Measurements from ENCODE around the gene UNC50. TPM values are rescaled to one million over a fixed set of nuclear protein-coding genes. Genes with fewer than 3 reads are reported as not detected.

UNC50 gene
- total and polyA plus RNA-seq, 2 donors (not counting 1 experiment from before 2014, with no cell fraction given) = 64.1 to 71.4 TPM

DNA sequence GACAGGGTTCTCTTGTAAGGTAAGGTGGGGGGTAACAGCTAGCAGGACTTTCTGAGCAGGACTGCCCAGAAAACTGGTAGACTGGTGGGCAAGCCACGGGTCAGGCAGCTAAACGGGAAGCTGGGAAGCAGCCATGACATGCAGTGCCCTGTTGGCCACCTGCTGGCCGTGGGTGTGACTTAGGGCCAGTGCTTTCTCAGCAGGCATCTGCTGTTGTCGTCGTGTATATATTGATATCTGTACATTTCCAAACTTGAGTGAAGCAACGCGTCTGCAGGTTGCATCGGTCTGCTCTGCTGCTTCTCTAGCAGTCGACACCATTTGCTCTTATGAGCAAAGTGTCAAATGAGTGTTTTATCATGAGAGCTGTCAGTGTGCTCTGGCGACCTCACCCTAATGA is 31.1 kb upstream of the UNC50 start:
- H4K20me1 ChIP-seq (ENCODE audit: control insufficient read depth, extremely low read depth, insufficient read depth, low read length) = no peaks in the 10 kb centered on the region
- no peaks in the 10 kb centered on the region for H3K36me3 ChIP-seq (ENCODE audit: control insufficient read depth, insufficient read depth, low read length)
- no peaks in the 10 kb centered on the region for H3K9me3 ChIP-seq (ENCODE audit: control insufficient read depth, insufficient read depth, low read depth, low read length)
- no peaks in the 10 kb centered on the region for H3K4me1 ChIP-seq (ENCODE audit: control insufficient read depth, extremely low read depth, insufficient read depth, low read length)
- no peak overlapping the region for H3K4me3 ChIP-seq (replicated peaks in 1 of 4; ENCODE audit: control extremely low read depth in 1 of 4, insufficient read depth in 1 of 4, low read depth in 3 of 4, low read length in 4 of 4)
- DNase-seq (ENCODE audit: low read depth in 2 of 2) = no peak
- TF ChIP-seq, protein P1, sequence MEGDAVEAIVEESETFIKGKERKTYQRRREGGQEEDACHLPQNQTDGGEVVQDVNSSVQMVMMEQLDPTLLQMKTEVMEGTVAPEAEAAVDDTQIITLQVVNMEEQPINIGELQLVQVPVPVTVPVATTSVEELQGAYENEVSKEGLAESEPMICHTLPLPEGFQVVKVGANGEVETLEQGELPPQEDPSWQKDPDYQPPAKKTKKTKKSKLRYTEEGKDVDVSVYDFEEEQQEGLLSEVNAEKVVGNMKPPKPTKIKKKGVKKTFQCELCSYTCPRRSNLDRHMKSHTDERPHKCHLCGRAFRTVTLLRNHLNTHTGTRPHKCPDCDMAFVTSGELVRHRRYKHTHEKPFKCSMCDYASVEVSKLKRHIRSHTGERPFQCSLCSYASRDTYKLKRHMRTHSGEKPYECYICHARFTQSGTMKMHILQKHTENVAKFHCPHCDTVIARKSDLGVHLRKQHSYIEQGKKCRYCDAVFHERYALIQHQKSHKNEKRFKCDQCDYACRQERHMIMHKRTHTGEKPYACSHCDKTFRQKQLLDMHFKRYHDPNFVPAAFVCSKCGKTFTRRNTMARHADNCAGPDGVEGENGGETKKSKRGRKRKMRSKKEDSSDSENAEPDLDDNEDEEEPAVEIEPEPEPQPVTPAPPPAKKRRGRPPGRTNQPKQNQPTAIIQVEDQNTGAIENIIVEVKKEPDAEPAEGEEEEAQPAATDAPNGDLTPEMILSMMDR (conservative IDR thresholded peaks at IDR 0.05 in 1 of 2, IDR thresholded peaks at IDR 0.05 in 1 of 2; ENCODE audit: low read depth in 1 of 2, low read length in 2 of 2) = peak in 1 of 2 donors; percentile 20
- TF ChIP-seq EZH2 (IDR thresholded peaks at IDR 0.05; ENCODE audit: low read length, missing control alignments) = no peak
- no peak overlapping the region for H2AFZ ChIP-seq (ENCODE audit: low read length)
- no peak overlapping the region for H3K27ac ChIP-seq (ENCODE audit: insufficient read depth, low read length)
- H3K79me2 ChIP-seq (ENCODE audit: control insufficient read depth, insufficient read depth, low read length) = no peaks in the 10 kb centered on the region
- H3K27me3 ChIP-seq (ENCODE audit: control insufficient read depth, insufficient read depth, low read length) = no peaks in the 10 kb centered on the region
- H3K9ac ChIP-seq (ENCODE audit: insufficient read depth, low read length) = no peak overlapping the region
- no peak overlapping the region for H3K4me2 ChIP-seq (ENCODE audit: extremely low read depth, insufficient read depth, low read length)

DNA sequence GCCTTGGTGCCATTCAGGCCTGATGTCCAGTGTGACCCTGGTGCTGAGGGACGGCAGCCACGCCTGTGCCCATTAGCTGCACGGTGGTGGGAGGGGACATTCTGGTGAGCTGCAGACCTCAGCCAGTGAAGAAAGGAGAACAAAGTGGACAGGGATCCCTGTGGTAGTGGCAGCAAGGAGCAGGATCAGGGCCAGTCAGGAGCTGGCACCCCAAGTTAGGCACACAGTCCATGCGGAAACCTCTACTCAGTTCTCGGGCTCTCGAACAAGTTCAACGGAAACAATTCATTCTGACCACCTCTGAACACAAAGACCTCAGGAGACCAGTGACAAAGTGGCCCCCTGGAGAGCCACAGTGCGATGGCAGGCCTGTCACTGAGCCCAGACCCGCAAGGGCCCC is 30.2 kb upstream of the UNC50 start:
- H3K27ac ChIP-seq (ENCODE audit: insufficient read depth, low read length) = no peak overlapping the region
- no peak for TF ChIP-seq EZH2 (IDR thresholded peaks at IDR 0.05; ENCODE audit: low read length, missing control alignments)

DNA sequence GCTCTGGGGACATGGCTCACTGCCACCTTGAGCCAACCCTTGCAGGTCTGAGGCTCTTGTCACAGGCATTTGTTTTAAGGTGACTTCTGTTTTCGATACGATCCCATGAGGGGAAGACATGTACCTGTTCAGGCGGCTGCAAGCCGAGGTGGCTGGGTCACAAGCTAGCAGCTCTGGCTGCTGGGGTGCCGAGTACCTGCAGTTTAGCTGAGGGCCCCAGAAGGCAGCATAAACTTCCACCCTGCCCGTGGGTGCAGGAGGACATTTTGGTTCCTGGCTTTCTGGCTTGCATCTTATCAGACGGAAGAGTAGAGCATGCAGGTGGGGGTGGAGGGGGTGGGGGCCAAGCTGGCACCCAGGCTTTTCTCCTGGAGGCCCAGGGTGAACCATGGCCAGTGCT is 28.5 kb upstream of the UNC50 start:
- Histone ChIP-seq H3K27me3 (ENCODE audit: control insufficient read depth, insufficient read depth, low read length) (no peaks in the 10 kb centered on the region), H3K79me2 (ENCODE audit: control insufficient read depth, insufficient read depth, low read length) (no peaks in the 10 kb centered on the region), H3K4me2 (ENCODE audit: extremely low read depth, insufficient read depth, low read length) (no peak overlapping the region), H3K36me3 (ENCODE audit: control insufficient read depth, insufficient read depth, low read length) (no peaks in the 10 kb centered on the region), H3K27ac (ENCODE audit: insufficient read depth, low read length) (no peak overlapping the region), H3K4me1 (ENCODE audit: control insufficient read depth, extremely low read depth, insufficient read depth, low read length) (no peaks in the 10 kb centered on the region), H3K9ac (ENCODE audit: insufficient read depth, low read length) (no peak overlapping the region), H2AFZ (ENCODE audit: low read length) (no peak overlapping the region), H3K4me3 (replicated peaks in 1 of 4; ENCODE audit: control extremely low read depth in 1 of 4, insufficient read depth in 1 of 4, low read depth in 3 of 4, low read length in 4 of 4) (no peak overlapping the region), H3K9me3 (ENCODE audit: control insufficient read depth, insufficient read depth, low read depth, low read length) (no peaks in the 10 kb centered on the region), H4K20me1 (ENCODE audit: control insufficient read depth, extremely low read depth, insufficient read depth, low read length) (no peaks in the 10 kb centered on the region)
- TF ChIP-seq, protein P1 (conservative IDR thresholded peaks at IDR 0.05 in 1 of 2, IDR thresholded peaks at IDR 0.05 in 1 of 2; ENCODE audit: low read depth in 1 of 2, low read length in 2 of 2) = no peak
- TF ChIP-seq EZH2 (IDR thresholded peaks at IDR 0.05; ENCODE audit: low read length, missing control alignments) = no peak
- DNase-seq (ENCODE audit: low read depth in 2 of 2) = no peak

More for the DNA sequence above, 30.2 kb upstream of the UNC50 start:
- no peak overlapping the region for H2AFZ ChIP-seq (ENCODE audit: low read length)
- H3K4me3 ChIP-seq (replicated peaks in 1 of 4; ENCODE audit: control extremely low read depth in 1 of 4, insufficient read depth in 1 of 4, low read depth in 3 of 4, low read length in 4 of 4) = no peak overlapping the region
- H3K9me3 ChIP-seq (ENCODE audit: control insufficient read depth, insufficient read depth, low read depth, low read length) = no peaks in the 10 kb centered on the region
- H3K79me2 ChIP-seq (ENCODE audit: control insufficient read depth, insufficient read depth, low read length) = no peaks in the 10 kb centered on the region
- H3K4me1 ChIP-seq (ENCODE audit: control insufficient read depth, extremely low read depth, insufficient read depth, low read length) = no peaks in the 10 kb centered on the region
- no peak for DNase-seq (ENCODE audit: low read depth in 2 of 2)
- H3K4me2 ChIP-seq (ENCODE audit: extremely low read depth, insufficient read depth, low read length) = no peak overlapping the region
- no peaks in the 10 kb centered on the region for H3K36me3 ChIP-seq (ENCODE audit: control insufficient read depth, insufficient read depth, low read length)
- no peaks in the 10 kb centered on the region for H3K27me3 ChIP-seq (ENCODE audit: control insufficient read depth, insufficient read depth, low read length)
- H4K20me1 ChIP-seq (ENCODE audit: control insufficient read depth, extremely low read depth, insufficient read depth, low read length) = no peaks in the 10 kb centered on the region
- H3K9ac ChIP-seq (ENCODE audit: insufficient read depth, low read length) = no peak overlapping the region
